Bronchial epithelial cell (primary cell): Measurements from ENCODE around the gene TGFBR3. TPM values are rescaled to one million over a fixed set of nuclear protein-coding genes. Genes with fewer than 3 reads are reported as not detected.

Experiments
- DNase-seq: peaks from one replicate; pipeline ENCODE4 v3.0.0-alpha.2; 2010; ENCODE audit warnings: low read depth
- FAIRE-seq: peaks from 2 replicates; lab custom pipeline; 2011; peaks lifted over from hg19 to GRCh38; lab: Jason Lieb, UNC
- H3K27me3 ChIP-seq: 2 replicates; pipeline ENCODE4 v1.5.1; 2011; ENCODE audit warnings: low read length; ENCODE audit not compliant: control insufficient read depth, insufficient read depth
- H3K36me3 ChIP-seq: 2 replicates; pipeline ENCODE4 v1.5.1; 2011; ENCODE audit warnings: low read length; ENCODE audit not compliant: control insufficient read depth, insufficient read depth
- H3K4me3 ChIP-seq: 2 replicates; pipeline ENCODE4 v1.5.1; 2011; ENCODE audit warnings: mild to moderate bottlenecking, low read depth, low read length, control low read depth
- total RNA-seq: library from RNA; depleted of rRNA; stranded (reverse); fragments of >200 nt; gene quantifications from 2 replicates; pipeline ENCODE4 v1.2.1, GENCODE V29; 2014
- TF ChIP-seq, protein P1 (sequence below): IDR thresholded peaks from 2 replicates; pipeline ENCODE4 v1.5.1; 2011; ENCODE audit warnings: mild to moderate bottlenecking, moderate library complexity, low read length, control low read depth, inconsistent platforms; ENCODE audit not compliant: insufficient read depth, severe bottlenecking

Gene TGFBR3
- total RNA-seq, 1 donor from 2014 or later: 1.8 TPM

DNA sequence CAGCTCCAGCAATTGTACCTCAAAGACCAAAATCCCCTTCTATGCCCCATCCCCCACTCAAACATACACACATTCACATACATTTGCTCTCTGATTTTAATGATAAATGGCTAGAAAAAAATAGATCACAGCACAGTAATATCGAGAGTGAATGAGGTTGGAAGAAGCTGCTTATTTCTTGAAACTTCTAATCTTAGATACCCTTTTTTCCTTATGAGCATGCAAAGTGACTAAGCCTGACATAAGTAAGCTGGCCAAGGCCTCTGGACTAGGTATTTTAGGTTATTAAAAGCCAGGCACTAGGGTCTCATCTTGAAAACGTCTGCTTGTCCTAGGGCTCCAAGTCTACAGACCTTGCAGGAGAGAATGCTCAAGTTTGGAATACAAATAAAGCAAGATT lies 133.6 kb downstream of the TGFBR3 start:
- Histone ChIP-seq H3K36me3 (no peaks in the 10 kb centered on the region), H3K4me3 (no peak overlapping the region), H3K27me3 (no peaks in the 10 kb centered on the region)
- DNase-seq (no peak), FAIRE-seq (no peak)
- TF ChIP-seq, protein P1, sequence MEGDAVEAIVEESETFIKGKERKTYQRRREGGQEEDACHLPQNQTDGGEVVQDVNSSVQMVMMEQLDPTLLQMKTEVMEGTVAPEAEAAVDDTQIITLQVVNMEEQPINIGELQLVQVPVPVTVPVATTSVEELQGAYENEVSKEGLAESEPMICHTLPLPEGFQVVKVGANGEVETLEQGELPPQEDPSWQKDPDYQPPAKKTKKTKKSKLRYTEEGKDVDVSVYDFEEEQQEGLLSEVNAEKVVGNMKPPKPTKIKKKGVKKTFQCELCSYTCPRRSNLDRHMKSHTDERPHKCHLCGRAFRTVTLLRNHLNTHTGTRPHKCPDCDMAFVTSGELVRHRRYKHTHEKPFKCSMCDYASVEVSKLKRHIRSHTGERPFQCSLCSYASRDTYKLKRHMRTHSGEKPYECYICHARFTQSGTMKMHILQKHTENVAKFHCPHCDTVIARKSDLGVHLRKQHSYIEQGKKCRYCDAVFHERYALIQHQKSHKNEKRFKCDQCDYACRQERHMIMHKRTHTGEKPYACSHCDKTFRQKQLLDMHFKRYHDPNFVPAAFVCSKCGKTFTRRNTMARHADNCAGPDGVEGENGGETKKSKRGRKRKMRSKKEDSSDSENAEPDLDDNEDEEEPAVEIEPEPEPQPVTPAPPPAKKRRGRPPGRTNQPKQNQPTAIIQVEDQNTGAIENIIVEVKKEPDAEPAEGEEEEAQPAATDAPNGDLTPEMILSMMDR: no peak

DNA sequence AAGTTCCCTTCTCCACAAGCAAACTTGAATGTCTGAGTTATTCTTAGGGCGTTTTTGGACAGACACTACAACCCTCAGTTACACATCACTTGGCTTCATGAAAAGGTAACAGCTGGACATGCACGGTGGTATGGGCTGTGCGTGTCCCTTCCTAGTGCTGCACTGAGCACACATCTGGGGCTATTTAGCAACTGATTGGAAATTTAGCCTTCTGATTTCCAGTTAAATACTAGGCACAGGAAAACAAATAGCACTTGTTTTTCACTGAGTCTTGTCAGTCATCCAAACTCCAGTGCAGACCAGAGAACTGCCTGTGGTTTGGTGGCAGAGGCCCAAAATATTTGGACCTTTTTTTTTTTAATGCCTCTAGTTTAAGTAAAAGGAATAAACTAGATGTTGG lies 134.7 kb downstream of the TGFBR3 start:
- Histone ChIP-seq H3K36me3 (no peaks in the 10 kb centered on the region), H3K4me3 (no peak overlapping the region), H3K27me3 (no peaks in the 10 kb centered on the region)
- FAIRE-seq (no peak), DNase-seq (no peak)
- TF ChIP-seq, protein P1: no peak

DNA sequence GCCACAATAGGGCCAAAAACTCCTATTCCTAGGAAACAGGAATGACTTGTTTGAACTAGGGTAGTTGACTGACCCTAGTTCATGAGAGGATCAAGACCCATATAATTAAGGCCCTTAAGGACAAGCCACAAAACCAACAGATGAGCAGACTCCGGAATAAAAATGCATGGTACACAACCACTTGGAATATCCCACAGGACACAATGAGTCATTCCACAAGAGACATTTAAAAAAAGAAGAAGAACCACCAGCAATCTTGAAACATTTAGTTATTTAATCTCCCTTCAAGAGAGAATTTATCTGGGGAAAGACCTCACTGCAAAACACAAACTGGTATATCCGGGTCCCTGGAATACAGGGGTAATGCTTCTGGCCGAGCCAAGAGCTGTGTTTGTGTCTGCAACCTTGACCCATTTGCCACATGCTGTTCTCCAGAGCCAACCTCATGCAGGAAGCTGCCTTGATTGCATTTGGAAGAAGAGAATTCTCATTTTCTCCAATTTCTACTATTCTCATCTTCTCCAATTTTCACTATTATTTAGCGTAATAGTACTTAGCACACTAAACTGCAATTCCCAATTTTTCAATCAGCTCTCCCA lies 135.5 kb downstream of the TGFBR3 start:
- no peaks in the 10 kb centered on the region for H3K27me3 ChIP-seq
- H3K36me3 ChIP-seq: no peaks in the 10 kb centered on the region
- DNase-seq (no peak), FAIRE-seq (no peak)
- no peak overlapping the region for H3K4me3 ChIP-seq
- TF ChIP-seq, protein P1: no peak

DNA sequence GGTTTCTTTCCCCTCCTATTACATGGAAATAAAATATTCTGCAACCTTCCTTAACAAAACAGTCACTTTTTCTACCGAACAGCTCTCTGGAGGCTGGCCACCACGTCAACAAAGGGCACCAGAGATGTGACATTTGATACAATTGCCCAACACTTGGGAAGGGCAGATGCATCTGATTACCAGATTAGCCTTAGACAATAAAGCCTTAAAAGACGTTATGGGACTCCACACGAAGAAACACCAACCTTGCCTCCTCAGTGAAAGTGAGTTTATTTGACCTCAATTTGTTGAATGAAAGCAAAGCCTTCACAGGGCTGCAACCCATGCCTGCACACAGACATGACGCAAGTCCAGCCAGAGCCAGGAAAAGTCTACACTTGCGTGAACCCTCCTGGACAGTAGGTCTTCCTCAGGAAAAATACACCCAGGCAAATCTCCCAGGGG lies 136.1 kb downstream of the TGFBR3 start:
- TF ChIP-seq, protein P1: no peak
- Histone ChIP-seq H3K27me3 (no peaks in the 10 kb centered on the region), H3K4me3 (no peak overlapping the region), H3K36me3 (no peaks in the 10 kb centered on the region)
- DNase-seq (no peak), FAIRE-seq (no peak)

DNA sequence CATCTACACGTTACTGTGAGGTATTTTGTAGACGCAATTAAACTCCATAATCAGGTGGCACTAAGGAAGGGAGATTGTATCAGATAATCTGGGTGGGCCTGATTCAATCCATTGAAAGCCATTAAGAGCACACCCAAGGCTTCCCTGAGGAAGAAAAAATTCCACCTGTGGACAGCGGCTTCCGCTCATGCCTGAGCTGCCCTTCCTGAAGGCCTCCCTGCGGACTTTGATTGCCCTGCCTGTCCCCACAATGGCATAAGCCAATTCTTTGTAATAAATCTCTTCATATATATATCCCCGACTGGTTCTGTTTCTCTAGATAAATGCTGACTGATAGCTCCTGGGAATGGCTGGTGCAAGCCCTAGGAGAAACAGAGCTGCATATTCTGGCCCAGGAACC lies 138.3 kb downstream of the TGFBR3 start:
- no peaks in the 10 kb centered on the region for H3K36me3 ChIP-seq
- no peak overlapping the region for H3K4me3 ChIP-seq
- DNase-seq (no peak), FAIRE-seq (no peak)
- H3K27me3 ChIP-seq: no peaks in the 10 kb centered on the region
- TF ChIP-seq, protein P1: no peak
